Lung (tissue), 12 donors: ENCODE results near the gene HOXB2. TPM values are rescaled to one million over a fixed set of nuclear protein-coding genes. Genes with fewer than 3 reads are reported as not detected.

Experiments
- ATAC-seq: fragments of 200-7000 bp; cut with Tn5 transposase; one replicate; pipeline ENCODE4 v1.9.1; 2020; ENCODE audit warnings: moderate number of reproducible peaks; ENCODE audit not compliant: insufficient read depth, low FRiP score
- DNase-seq, 3 donors: peaks; one replicate each; pipeline ENCODE4 v3.0.0-alpha.2; 2013 to 2017
- H3K27ac ChIP-seq, 2 donors: one replicate each; pipeline ENCODE4 v1.5.1; 2013; ENCODE audit warnings: mild to moderate bottlenecking in 2 of 2, moderate library complexity in 2 of 2, control low read depth in 1 of 2, inconsistent platforms in 1 of 2, low read depth in 1 of 2, low read length in 1 of 2
- H3K27me3 ChIP-seq, 3 donors: one replicate each; pipeline ENCODE4 v1.5.1; 2013; ENCODE audit warnings: low read length in 2 of 3; ENCODE audit not compliant: control insufficient read depth in 3 of 3, insufficient read depth in 3 of 3
- H3K36me3 ChIP-seq, 4 donors: one replicate each; pipeline ENCODE4 v1.5.1; 2013; ENCODE audit warnings: low read length in 4 of 4, mild to moderate bottlenecking in 1 of 4, moderate library complexity in 1 of 4; ENCODE audit not compliant: control insufficient read depth in 4 of 4, insufficient read depth in 4 of 4
- H3K4me1 ChIP-seq, 5 donors: one replicate each; pipeline ENCODE4 v1.5.1; 2013; ENCODE audit warnings: low read length in 5 of 5, mild to moderate bottlenecking in 2 of 5, moderate library complexity in 1 of 5; ENCODE audit not compliant: control insufficient read depth in 5 of 5, insufficient read depth in 5 of 5
- H3K4me3 ChIP-seq: one replicate; pipeline ENCODE4 v1.5.1; 2013; ENCODE audit warnings: mild to moderate bottlenecking, control low read depth, moderate library complexity
- H3K9ac ChIP-seq, 2 donors: one replicate each; pipeline ENCODE4 v1.5.1; 2013; ENCODE audit warnings: low read length in 2 of 2, control low read depth in 1 of 2; ENCODE audit not compliant: insufficient read depth in 1 of 2
- H3K9me3 ChIP-seq, 4 donors: one replicate each; pipeline ENCODE4 v1.5.1; 2013; ENCODE audit warnings: low read length in 3 of 4, mild to moderate bottlenecking in 1 of 4, moderate library complexity in 1 of 4; ENCODE audit not compliant: control insufficient read depth in 4 of 4, insufficient read depth in 3 of 4
- CTCF ChIP-seq: IDR thresholded peaks from 2 replicates; pipeline ENCODE4 v1.5.1; 2012; ENCODE audit warnings: mild to moderate bottlenecking; ENCODE audit errors: control extremely low read depth, extremely low read depth
- WGBS, 2 donors: extraction: QIAGEN DNeasy Blood & Tissue Kit; methylation state at CpG; one replicate each; pipeline ENCODE4 v1.1.7; 2013; 5-methylcytosine and 5-hydroxymethylcytosine counted together
- polyA plus RNA-seq, 2 donors: library from polyadenylated mRNA; stranded (reverse); fragments of 200-250 nt; gene quantifications; one replicate each; pipeline ENCODE4 v1.2.1, GENCODE V29; 2013
- total RNA-seq, 2 donors: library from RNA; depleted of rRNA in 1 of 2; stranded (reverse); fragments of >200 nt in 1 of 2; gene quantifications; one replicate each; pipeline ENCODE4 v1.2.1, GENCODE V29; 2014 to 2021
- donor health status: control.
- donor health status: control.
- donor health status: Bipolar disorder and iron deficiency.
- donor health status: healthy.
- donor health status: DM: yes; HTN: yes; CAD: no.

Gene HOXB2
- total and polyA plus RNA-seq, 4 donors: 4.1 to 13.9 (median 7.3) TPM

DNA sequence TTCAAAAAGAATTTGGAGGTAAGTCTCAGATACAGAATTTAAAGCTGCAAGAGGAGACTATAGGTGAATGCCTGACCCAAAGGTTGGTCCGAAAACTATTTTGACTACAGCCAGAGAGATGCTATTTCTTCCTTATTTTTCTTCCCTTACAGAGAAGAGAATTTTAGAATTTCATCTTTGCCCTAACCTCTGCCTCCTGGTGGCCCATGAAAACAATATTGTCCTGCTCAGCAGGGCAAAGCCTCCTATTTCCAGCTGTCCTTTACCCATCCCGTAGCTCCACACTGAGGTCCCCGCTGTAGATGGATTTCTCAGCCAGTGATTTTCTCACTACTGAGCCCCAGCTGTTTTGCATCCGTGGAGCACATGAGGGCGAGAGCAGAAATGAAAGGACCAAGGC is 38.7 kb downstream of the HOXB2 start:
- H3K27me3 ChIP-seq: peaks cover 0 to 17% (median 3%) of the 10 kb centered on the region in 3 donors
- H3K4me1 ChIP-seq: peaks cover 0 to 6% (median 0%) of the 10 kb centered on the region in 5 donors
- no peak for ATAC-seq
- no peak for TF ChIP-seq CTCF
- H3K27ac ChIP-seq: no peak overlapping the region
- no peaks in the 10 kb centered on the region for H3K9me3 ChIP-seq
- no peaks in the 10 kb centered on the region for H3K36me3 ChIP-seq
- no peak overlapping the region for H3K4me3 ChIP-seq
- DNase-seq: peak in 1 of 3 donors; percentile 44
- 71 to 84% methylated on average over 5 of the region's 5 CpGs for WGBS, 2 donors
- no peak overlapping the region for H3K9ac ChIP-seq

DNA sequence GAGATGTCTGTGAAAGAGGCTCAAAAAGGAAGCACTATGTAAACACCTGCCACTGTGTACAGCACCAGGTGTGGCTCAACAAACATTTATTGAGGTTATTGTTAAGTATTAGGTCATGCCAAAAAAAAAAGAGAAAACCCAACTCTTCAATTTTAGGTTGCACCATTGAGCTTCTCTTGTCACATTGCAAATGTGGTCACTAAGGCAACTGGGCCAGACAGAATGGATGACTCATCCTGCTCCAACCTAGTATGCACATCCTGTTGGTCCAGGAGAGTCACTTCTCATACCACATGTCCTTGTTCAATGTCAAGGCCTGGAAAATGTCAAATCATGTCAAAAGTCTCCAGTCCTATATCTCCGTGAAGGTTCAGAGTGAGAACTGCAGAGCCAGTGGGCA is 39.1 kb downstream of the HOXB2 start:
- peaks cover 0 to 17% (median 3%) of the 10 kb centered on the region in 3 donors for H3K27me3 ChIP-seq
- no peak for TF ChIP-seq CTCF
- H3K9ac ChIP-seq: no peak overlapping the region
- no peak overlapping the region for H3K27ac ChIP-seq
- ATAC-seq: no peak
- 43 to 44% methylated on average over 1 of the region's 1 CpG for WGBS, 2 donors
- no peaks in the 10 kb centered on the region for H3K9me3 ChIP-seq
- no peak for DNase-seq
- H3K36me3 ChIP-seq: no peaks in the 10 kb centered on the region
- H3K4me1 ChIP-seq: peaks cover 0 to 11% (median 0%) of the 10 kb centered on the region in 5 donors
- no peak overlapping the region for H3K4me3 ChIP-seq

GRCh38 chr17:48504953-48505352 is 40.0 kb downstream of the HOXB2 start:
- TF ChIP-seq CTCF: no peak
- no peaks in the 10 kb centered on the region for H3K36me3 ChIP-seq
- H3K9ac ChIP-seq: no peak overlapping the region
- no peak overlapping the region for H3K4me3 ChIP-seq
- H3K27me3 ChIP-seq: peaks cover 0 to 17% (median 3%) of the 10 kb centered on the region in 3 donors
- H3K27ac ChIP-seq: no peak overlapping the region
- peaks cover 0 to 16% (median 0%) of the 10 kb centered on the region in 5 donors for H3K4me1 ChIP-seq
- 86 to 93% methylated on average over 2 of the region's 2 CpGs for WGBS, 2 donors
- ATAC-seq (no peak), DNase-seq (no peak)
- no peaks in the 10 kb centered on the region for H3K9me3 ChIP-seq

DNA sequence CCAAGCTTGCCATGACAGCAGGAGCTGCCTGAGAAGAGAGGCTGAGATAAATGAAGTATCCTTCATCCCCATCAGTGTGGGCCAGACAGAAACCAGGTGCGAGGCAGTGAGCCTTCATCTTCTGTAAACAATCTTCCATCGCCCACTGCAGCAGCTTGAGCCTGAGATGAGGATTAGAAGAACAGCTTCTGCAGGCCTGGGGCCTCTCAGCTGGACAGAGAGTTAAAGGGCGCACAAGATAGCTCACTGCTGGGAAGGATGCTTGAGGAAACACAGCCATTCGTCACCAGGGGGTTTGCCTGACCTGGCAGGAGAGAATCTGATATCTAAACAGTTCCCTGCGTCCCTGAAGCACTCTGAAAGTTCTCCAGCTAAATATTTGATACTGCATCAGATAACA is 41.2 kb downstream of the HOXB2 start:
- no peak for DNase-seq
- no peak overlapping the region for H3K4me3 ChIP-seq
- no peak for TF ChIP-seq CTCF
- H3K4me1 ChIP-seq: peaks cover 0 to 17% (median 0%) of the 10 kb centered on the region in 5 donors
- no peak overlapping the region for H3K9ac ChIP-seq
- no peaks in the 10 kb centered on the region for H3K9me3 ChIP-seq
- WGBS, 2 donors: 63 to 79% methylated on average over 5 of the region's 5 CpGs
- no peak for ATAC-seq
- no peak overlapping the region for H3K27ac ChIP-seq
- H3K36me3 ChIP-seq: no peaks in the 10 kb centered on the region
- peaks cover 0 to 17% (median 3%) of the 10 kb centered on the region in 3 donors for H3K27me3 ChIP-seq
